CD4-positive, alpha-beta T cell treated with Interleukin-6 for 4 hours (primary cell): ENCODE measurements around the gene GANAB.
"Not testable (repeated sequence)": the region's sequence is repeated elsewhere in the genome, so short reads cannot be mapped to it uniquely, and the experiment has no call there.

Experiments used
- DNase-seq: peaks from one replicate; pipeline ENCODE4 v3.0.0-alpha.2; 2020; ENCODE audit warnings: mixed read lengths

The GANAB gene

GRCh38 chr11:62621027-62621566 is 25.3 kb downstream of the GANAB start:
- no peak for DNase-seq

- DNase-seq = not testable (repeated sequence)
Observed at GRCh38 chr11:62616957-62617356, 29.5 kb downstream of the GANAB start.

GRCh38 chr11:62615521-62615920 is 30.9 kb downstream of the GANAB start:
- DNase-seq = no peak

GRCh38 chr11:62614275-62614674 is 32.1 kb downstream of the GANAB start:
- peak; percentile 47 for DNase-seq

- no peak for DNase-seq
Observed at GRCh38 chr11:62613291-62613778, 33.1 kb downstream of the GANAB start.

GRCh38 chr11:62612366-62613290 is 33.8 kb downstream of the GANAB start, which contains the start of the genes EML3 and ROM1:
Gene EML3, minus strand, starts transcription at chr11:62612775. Its CDS starts 318 bp downstream, at chr11:62612457.
Gene ROM1, plus strand, starts transcription at chr11:62613257. Its CDS starts 25 bp downstream, at chr11:62613282.
- peak; percentile 95 for DNase-seq

GRCh38 chr11:62611705-62612365 is 34.6 kb downstream of the GANAB start:
- peak; percentile 46 for DNase-seq

GRCh38 chr11:62610814-62611704 is 35.4 kb downstream of the GANAB start:
- DNase-seq = no peak

GRCh38 chr11:62610403-62610802 is 36.0 kb downstream of the GANAB start:
- DNase-seq = no peak

GRCh38 chr11:62608776-62609175 is 37.6 kb downstream of the GANAB start:
- DNase-seq = no peak

GRCh38 chr11:62607714-62608113 is 38.7 kb downstream of the GANAB start:
- no peak for DNase-seq

GRCh38 chr11:62605902-62606301 is 40.5 kb downstream of the GANAB start:
- no peak for DNase-seq

- no peak for DNase-seq
Observed at GRCh38 chr11:62605467-62605866, 40.9 kb downstream of the GANAB start.

GRCh38 chr11:62604460-62605120 is 41.8 kb downstream of the GANAB start:
- no peak for DNase-seq

- no peak for DNase-seq
Observed at GRCh38 chr11:62603776-62604299, 42.6 kb downstream of the GANAB start.

GRCh38 chr11:62603072-62603408 is 43.4 kb downstream of the GANAB start:
- no peak for DNase-seq

- peak; percentile 64 for DNase-seq
Observed at GRCh38 chr11:62602141-62603071, 44.0 kb downstream of the GANAB start.

- peak; percentile 99 for DNase-seq
Observed at GRCh38 chr11:62601372-62602140, 44.9 kb downstream of the GANAB start, which contains the start of gene MTA2. Gene MTA2, minus strand, starts transcription at chr11:62601865. Its CDS starts 415 bp downstream, at chr11:62601450.

GRCh38 chr11:62601122-62601371 is 45.4 kb downstream of the GANAB start:
- peak; percentile 61 for DNase-seq
